ENCODE results near the gene PFDN5.

The PFDN5 gene

GRCh38 chr12:53338017-53338416, 42.7 kb downstream of the PFDN5 start:
- DNase-seq (ENCODE audit: insufficient read length, low spot score): no peak
- FAIRE-seq: no peak
- no peak for TF ChIP-seq CTCF (IDR thresholded peaks at IDR 0.05; ENCODE audit: insufficient read depth, missing control alignments)

- DNase-seq (ENCODE audit: insufficient read length, low spot score) (no peak), FAIRE-seq (no peak)
- no peak for TF ChIP-seq CTCF (IDR thresholded peaks at IDR 0.05; ENCODE audit: insufficient read depth, missing control alignments)
Observed at GRCh38 chr12:53338916-53339315, 43.6 kb downstream of the PFDN5 start.

- FAIRE-seq (no peak), DNase-seq (ENCODE audit: insufficient read length, low spot score) (no peak)
- no peak for TF ChIP-seq CTCF (IDR thresholded peaks at IDR 0.05; ENCODE audit: insufficient read depth, missing control alignments)
Observed at GRCh38 chr12:53340398-53340797, 45.1 kb downstream of the PFDN5 start.

GRCh38 chr12:53343449-53343848, 48.1 kb downstream of the PFDN5 start:
- no peak for TF ChIP-seq CTCF (IDR thresholded peaks at IDR 0.05; ENCODE audit: insufficient read depth, missing control alignments)
- DNase-seq (ENCODE audit: insufficient read length, low spot score) (no peak), FAIRE-seq (no peak)

- no peak for DNase-seq (ENCODE audit: insufficient read length, low spot score)
- FAIRE-seq: no peak
Observed at GRCh38 chr12:53343969-53344368, 48.6 kb downstream of the PFDN5 start.

GRCh38 chr12:53344487-53344823, 49.1 kb downstream of the PFDN5 start:
- DNase-seq (ENCODE audit: insufficient read length, low spot score): no peak
- TF ChIP-seq CTCF (IDR thresholded peaks at IDR 0.05; ENCODE audit: insufficient read depth, missing control alignments): no peak
- FAIRE-seq: no peak

More at GRCh38 chr12:53343969-53344368, 48.6 kb downstream of the PFDN5 start:
- no peak for TF ChIP-seq CTCF (IDR thresholded peaks at IDR 0.05; ENCODE audit: insufficient read depth, missing control alignments)

GRCh38 chr12:53344824-53345485, 49.6 kb downstream of the PFDN5 start:
- FAIRE-seq (no peak), DNase-seq (ENCODE audit: insufficient read length, low spot score) (peak; percentile 54)
- peak; percentile 56 for TF ChIP-seq CTCF (IDR thresholded peaks at IDR 0.05; ENCODE audit: insufficient read depth, missing control alignments)

Data from D721Med (cell line).